GM20000 (cell line): ENCODE results near the gene MYO16.
"Not testable (repeated sequence)": the region's sequence is repeated elsewhere in the genome, so short reads cannot be mapped to it uniquely, and the experiment has no call there.

Experiments used
- DNase-seq: peaks from one replicate; pipeline ENCODE4 v3.0.0; 2012; ENCODE audit warnings: low spot score
- TF ChIP-seq, protein P1 (sequence below): IDR thresholded peaks from 2 replicates; pipeline ENCODE4 v1.5.1; 2012; ENCODE audit warnings: mild to moderate bottlenecking, control low read depth; ENCODE audit errors: extremely low read depth, missing control alignments

MYO16 gene

DNA sequence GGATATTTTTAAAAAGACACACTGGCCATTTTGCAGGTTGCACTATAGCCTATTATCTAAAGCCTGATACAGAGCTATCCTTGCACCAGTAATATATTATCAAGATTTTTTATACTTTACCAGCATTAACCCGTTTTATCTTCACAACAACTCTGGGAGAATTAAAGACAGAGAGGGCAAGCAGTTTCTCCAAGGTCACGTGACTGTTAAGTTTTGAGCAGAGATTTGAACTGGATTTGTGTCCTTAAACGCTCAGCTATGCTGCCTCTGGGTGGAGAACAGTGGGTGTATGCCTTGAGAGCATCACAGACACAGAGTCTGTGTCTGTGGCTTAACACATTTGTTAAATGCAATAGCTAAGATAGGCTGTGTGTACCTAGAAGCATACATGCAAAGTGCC is 147.2 kb downstream of the MYO16 start:
- TF ChIP-seq, protein P1, sequence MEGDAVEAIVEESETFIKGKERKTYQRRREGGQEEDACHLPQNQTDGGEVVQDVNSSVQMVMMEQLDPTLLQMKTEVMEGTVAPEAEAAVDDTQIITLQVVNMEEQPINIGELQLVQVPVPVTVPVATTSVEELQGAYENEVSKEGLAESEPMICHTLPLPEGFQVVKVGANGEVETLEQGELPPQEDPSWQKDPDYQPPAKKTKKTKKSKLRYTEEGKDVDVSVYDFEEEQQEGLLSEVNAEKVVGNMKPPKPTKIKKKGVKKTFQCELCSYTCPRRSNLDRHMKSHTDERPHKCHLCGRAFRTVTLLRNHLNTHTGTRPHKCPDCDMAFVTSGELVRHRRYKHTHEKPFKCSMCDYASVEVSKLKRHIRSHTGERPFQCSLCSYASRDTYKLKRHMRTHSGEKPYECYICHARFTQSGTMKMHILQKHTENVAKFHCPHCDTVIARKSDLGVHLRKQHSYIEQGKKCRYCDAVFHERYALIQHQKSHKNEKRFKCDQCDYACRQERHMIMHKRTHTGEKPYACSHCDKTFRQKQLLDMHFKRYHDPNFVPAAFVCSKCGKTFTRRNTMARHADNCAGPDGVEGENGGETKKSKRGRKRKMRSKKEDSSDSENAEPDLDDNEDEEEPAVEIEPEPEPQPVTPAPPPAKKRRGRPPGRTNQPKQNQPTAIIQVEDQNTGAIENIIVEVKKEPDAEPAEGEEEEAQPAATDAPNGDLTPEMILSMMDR, result no peak
- no peak for DNase-seq

DNA sequence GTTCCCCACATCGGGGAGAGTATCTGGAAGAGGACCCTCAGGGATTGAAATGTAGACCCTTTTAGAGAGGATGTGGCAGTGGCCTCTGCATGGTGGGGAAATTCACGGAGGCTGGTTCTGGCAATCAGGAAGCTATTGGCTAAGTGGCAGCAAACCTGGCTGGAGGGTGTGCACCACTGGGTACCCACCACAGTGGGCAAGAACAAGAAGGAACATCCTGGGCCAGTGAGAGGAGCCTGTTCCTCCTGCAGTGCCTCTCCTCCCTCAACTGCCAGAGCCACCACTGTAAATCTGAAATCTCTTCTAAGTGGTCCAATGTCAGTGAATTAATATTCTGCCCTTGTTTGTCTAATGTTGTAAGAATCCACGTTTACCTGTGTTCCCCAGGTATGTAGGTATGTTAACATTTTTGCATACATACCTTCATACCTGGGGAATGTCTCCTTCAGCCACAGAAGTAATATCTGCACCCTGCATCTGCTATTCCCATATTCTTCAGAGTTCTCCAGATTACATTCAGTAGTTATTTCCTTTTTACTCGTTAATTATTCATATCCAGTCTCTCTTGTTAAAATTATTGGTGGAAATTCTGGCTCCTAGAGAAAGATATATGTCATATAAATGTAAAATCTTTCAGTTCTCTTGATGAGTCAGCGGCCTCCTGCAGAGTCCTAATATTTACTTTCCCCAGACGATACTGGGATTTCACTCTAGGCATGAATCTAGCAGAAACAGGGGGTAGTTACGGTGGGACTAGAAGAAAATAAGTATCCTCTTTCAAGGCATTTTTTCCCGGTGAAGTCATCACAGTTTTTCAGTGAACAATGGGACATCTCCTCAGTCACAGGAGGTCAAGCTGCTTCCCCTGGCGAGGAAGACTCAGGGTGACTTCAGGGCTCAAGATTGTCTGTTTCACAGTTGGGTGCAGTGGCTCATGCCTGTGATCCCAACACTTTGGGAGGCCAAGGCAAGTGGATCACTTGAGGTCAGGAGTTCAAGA is 148.3 kb downstream of the MYO16 start:
- DNase-seq, result no peak
- TF ChIP-seq, protein P1, result no peak

DNA sequence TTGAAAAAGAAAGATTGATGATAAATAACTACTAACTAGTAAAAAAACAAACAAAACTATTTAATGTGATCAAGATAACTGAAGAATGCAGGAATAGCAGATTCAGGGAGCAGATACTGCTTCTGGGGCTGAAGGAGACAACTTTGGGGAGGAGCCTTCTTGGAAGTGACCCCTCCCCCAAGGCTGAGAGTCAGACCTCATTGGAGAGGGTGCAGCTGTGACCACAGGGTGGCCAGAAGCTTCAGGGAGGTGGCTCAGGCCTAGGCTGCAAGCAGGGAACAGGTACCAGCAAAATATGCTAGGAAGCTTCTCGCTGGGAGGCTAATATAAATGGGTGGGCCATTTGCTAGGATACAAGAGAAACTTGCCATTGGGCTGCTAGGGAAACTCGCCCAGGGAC is 149.9 kb downstream of the MYO16 start:
- no peak for DNase-seq
- TF ChIP-seq, protein P1, result no peak

DNA sequence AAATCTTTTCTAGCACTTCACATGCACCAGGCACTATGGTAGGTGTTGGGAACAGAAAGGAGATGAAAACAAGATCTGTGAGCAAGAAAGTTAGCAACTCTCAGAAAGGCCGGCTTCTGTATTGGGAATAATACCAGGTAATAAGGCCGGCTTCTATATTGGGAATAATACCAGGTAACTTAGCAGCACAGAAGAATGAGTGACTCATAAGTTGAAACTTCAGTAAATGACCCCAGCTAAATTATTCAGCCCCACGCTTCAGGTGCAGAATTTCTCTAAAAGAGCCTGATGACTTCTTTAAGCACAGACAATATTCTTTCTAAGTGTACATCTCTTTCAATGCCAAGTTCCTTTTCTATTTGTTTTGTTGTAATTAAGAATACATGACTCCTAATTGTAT is 151.3 kb downstream of the MYO16 start:
- TF ChIP-seq, protein P1, result no peak
- no peak for DNase-seq

DNA sequence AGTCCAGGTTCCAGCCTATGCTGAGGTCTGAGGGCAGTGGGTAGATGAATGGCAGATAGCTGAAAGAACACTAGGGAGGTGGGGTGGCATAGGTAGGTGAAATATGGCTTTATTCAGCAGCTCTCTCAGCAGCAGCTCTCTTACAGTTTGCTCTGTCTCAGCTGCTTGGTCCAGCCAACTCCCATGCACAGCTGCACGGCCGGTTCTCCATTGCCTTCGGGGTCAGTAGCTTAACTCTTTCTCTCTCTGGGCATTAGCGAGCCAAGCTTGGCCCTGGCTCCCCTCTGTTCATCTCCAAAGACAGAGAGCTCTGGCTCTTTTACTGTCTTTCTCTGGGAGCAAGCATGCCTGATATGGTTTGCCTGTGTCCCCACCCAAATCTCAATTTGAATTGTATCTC is 151.9 kb downstream of the MYO16 start:
- no peak for DNase-seq
- TF ChIP-seq, protein P1, result no peak

DNA sequence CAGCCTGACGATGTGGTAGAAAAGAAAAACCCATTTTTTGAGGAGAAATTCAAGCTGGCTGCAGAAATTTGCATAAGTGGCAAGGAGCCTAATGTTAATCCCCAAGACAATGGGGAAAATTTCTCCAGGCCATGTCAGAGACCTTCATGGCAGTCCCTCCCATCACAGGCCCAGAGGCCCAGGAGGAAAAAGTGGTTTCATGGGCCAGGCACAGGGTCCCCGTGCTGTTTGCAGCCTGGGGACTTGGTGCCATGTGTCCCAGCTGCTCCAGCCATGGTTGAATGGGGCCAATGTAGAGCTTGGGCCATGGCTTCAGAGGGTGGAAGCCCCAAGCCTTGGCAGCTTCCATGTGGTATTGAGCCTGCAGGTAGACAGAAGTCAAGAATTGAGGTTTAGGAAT is 153.1 kb downstream of the MYO16 start:
- DNase-seq, result not testable (repeated sequence)

DNA sequence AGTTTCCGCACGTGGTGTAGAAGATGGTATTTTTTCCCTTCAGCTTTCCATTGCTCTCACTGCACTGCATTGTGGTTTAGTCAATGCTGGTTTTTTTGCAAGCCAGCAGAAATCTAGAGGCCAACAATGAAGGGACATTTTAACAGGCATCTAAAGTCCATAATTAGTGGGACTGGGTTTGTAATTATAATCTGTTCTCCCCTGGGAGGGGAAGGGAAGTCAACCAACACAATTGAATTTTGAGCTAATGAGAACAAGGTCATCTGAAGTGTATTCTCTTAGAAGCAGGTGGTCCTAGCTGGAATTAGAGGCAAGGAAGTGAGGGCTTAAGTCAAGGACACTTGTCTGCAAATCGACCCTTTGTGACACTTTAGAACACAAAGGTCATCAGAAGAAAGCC is 156.4 kb downstream of the MYO16 start:
- TF ChIP-seq, protein P1, result no peak
- DNase-seq, result no peak
